HepG2 (cell line): ENCODE data around the gene ATP8B4.

Source experiments
- ATF3 ChIP-seq: sonication (generic); formaldehyde crosslinking; IDR thresholded peaks from 2 replicates; pipeline ENCODE4 v1.4.0; 2020; ENCODE audit warnings: missing genetic modification reagents
- ATM ChIP-seq: fragments of 450-650 bp; IDR thresholded peaks from 2 replicates; pipeline ENCODE4 v1.7.1; 2017; ENCODE audit warnings: mild to moderate bottlenecking, borderline replicate concordance
- CREB1 ChIP-seq, 2 experiments: fragments of 450-650 bp in 1 of 2; IDR thresholded peaks; 2 replicates each; pipeline ENCODE4 v1.6.1; 2016 to 2017; ENCODE audit warnings: control low read depth in 1 of 2, mild to moderate bottlenecking in 1 of 2, missing compliant biosample characterization in 1 of 2, missing genetic modification characterization in 1 of 2
- CTCF ChIP-seq: sonication (generic); formaldehyde crosslinking; IDR thresholded peaks from 2 replicates; pipeline ENCODE4 v1.5.0; 2020; ENCODE audit warnings: mild to moderate bottlenecking, missing genetic modification reagents, moderate library complexity
- FOXK1 ChIP-seq: sonication (generic); formaldehyde crosslinking; IDR thresholded peaks from 2 replicates; pipeline ENCODE4 v1.4.0; 2020; ENCODE audit warnings: low read depth, missing genetic modification reagents, borderline replicate concordance
- FOXK2 ChIP-seq: fragments of 450-650 bp; IDR thresholded peaks from 2 replicates; pipeline ENCODE4 v1.6.1; 2016
- HNRNPH1 ChIP-seq: fragments of 200-400 bp; formaldehyde crosslinking; optimal IDR thresholded peaks from 2 replicates; pipeline ENCODE3; 2017; ENCODE audit warnings: mild to moderate bottlenecking, low read depth, low read length
- HOXA5 ChIP-seq: sonication (generic); formaldehyde crosslinking; IDR thresholded peaks from 2 replicates; pipeline ENCODE4 v1.4.0; 2020; ENCODE audit warnings: missing genetic modification reagents
- MIER3 ChIP-seq: IDR thresholded peaks from 2 replicates; pipeline ENCODE4 v1.6.1; 2016; ENCODE audit warnings: missing compliant biosample characterization, borderline replicate concordance
- SIN3B ChIP-seq: fragments of 150-350 bp; IDR thresholded peaks from 2 replicates; pipeline ENCODE4 v1.6.1; 2014; ENCODE audit warnings: low read length
- SNAI1 ChIP-seq: sonication (generic); formaldehyde crosslinking; IDR thresholded peaks from 2 replicates; pipeline ENCODE4 v1.5.0; 2020; ENCODE audit warnings: mild to moderate bottlenecking, missing genetic modification reagents, borderline replicate concordance
- ZNF672 ChIP-seq: sonication (generic); formaldehyde crosslinking; IDR thresholded peaks from 2 replicates; pipeline ENCODE4 v1.8.1; 2022; ENCODE audit warnings: missing genetic modification reagents
- TF ChIP-seq, protein P1 (sequence below), 2 experiments: sonication (generic) in 1 of 2; formaldehyde crosslinking in 1 of 2; IDR thresholded peaks; 2 replicates each; pipeline versions ENCODE4 v1.4.0 to v1.6.1; 2018 to 2020; ENCODE audit warnings: missing genetic modification reagents in 2 of 2, borderline replicate concordance in 1 of 2, low read depth in 1 of 2, mild to moderate bottlenecking in 1 of 2, missing biosample characterization in 1 of 2
- TF ChIP-seq, protein P2 (sequence below): sonication (generic); formaldehyde crosslinking; IDR thresholded peaks from 2 replicates; pipeline ENCODE4 v1.9.0; 2021; ENCODE audit warnings: missing genetic modification reagents, mild to moderate bottlenecking, borderline replicate concordance

DNA sequence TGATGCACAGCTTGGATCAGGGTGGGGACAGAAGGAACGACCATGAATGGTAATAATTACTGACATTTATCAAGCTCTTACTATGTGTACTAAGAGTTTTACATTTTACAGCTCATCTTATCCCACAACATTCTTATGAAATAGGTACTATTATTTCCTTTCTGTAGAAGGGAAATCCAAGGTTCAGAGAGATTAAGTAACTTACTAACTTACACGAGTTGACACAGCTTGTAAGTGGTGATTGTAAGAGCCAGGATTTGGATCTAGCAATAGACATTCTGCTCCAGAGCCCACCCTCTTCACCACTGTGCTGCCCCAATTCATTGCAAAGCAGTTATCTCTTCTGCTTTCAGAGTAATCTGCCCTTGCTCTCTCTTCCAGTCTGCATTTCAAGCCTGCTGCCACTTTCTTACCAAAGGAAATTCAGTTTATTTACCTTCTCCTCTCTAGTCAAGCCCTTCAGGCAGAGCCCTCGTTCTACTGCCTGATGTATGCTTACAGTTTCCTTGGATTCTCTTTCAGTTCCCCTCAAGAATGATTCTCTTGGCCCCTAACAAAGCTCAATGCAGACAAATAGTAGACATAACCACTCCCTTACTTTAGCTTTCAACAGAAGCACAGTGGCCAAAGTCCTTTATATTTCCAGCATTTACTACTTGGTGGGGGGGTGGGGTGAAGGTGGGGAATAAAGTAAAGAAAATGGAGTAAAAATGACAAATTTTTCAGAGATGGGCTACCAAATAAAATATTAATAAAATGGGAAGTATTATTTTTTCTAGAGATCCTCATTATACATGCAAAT is 65.8 kb downstream of the ATP8B4 start:
- TF ChIP-seq SNAI1 (CRISPR knock-in tag): no peak
- TF ChIP-seq ZNF672: no peak
- no peak for TF ChIP-seq MIER3 (CRISPR knock-in tag)
- no peak for TF ChIP-seq HOXA5 (CRISPR knock-in tag)
- TF ChIP-seq ATF3 (CRISPR knock-in tag): no peak
- TF ChIP-seq FOXK2: no peak
- TF ChIP-seq, protein P1, sequence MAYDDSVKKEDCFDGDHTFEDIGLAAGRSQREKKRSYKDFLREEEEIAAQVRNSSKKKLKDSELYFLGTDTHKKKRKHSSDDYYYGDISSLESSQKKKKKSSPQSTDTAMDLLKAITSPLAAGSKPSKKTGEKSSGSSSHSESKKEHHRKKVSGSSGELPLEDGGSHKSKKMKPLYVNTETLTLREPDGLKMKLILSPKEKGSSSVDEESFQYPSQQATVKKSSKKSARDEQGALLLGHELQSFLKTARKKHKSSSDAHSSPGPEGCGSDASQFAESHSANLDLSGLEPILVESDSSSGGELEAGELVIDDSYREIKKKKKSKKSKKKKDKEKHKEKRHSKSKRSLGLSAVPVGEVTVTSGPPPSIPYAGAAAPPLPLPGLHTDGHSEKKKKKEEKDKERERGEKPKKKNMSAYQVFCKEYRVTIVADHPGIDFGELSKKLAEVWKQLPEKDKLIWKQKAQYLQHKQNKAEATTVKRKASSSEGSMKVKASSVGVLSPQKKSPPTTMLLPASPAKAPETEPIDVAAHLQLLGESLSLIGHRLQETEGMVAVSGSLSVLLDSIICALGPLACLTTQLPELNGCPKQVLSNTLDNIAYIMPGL (CRISPR knock-in tag; IDR thresholded peaks at IDR 0.05; ENCODE audit: borderline replicate concordance in 1 of 2, low read depth in 1 of 2): no peak
- TF ChIP-seq, protein P2, sequence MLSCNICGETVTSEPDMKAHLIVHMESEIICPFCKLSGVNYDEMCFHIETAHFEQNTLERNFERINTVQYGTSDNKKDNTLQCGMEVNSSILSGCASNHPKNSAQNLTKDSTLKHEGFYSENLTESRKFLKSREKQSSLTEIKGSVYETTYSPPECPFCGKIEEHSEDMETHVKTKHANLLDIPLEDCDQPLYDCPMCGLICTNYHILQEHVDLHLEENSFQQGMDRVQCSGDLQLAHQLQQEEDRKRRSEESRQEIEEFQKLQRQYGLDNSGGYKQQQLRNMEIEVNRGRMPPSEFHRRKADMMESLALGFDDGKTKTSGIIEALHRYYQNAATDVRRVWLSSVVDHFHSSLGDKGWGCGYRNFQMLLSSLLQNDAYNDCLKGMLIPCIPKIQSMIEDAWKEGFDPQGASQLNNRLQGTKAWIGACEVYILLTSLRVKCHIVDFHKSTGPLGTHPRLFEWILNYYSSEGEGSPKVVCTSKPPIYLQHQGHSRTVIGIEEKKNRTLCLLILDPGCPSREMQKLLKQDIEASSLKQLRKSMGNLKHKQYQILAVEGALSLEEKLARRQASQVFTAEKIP (CRISPR knock-in tag): no peak
- no peak for TF ChIP-seq CREB1 (IDR thresholded peaks at IDR 0.05)
- TF ChIP-seq CREB1 (CRISPR knock-in tag; IDR thresholded peaks at IDR 0.05): no peak
- no peak for TF ChIP-seq ATM
- TF ChIP-seq CTCF (CRISPR knock-in tag): no peak
- TF ChIP-seq HNRNPH1: no peak
- no peak for TF ChIP-seq FOXK1 (CRISPR knock-in tag)
- no peak for TF ChIP-seq SIN3B
